Hematopoietic multipotent progenitor cell treated with erythropoietin and hydrocortisone succinate and interleukin-3 and kit ligand, for 8 days (in vitro differentiated cells): ENCODE results near the gene BTG1.

Experiments
- DNase-seq: peaks from one replicate; pipeline ENCODE4 v3.0.0-alpha.2; 2015

Gene BTG1

GRCh38 chr12:92130999-92131398 is 14.6 kb downstream of the BTG1 start:
- DNase-seq, result no peak

- DNase-seq, result no peak
Measured at GRCh38 chr12:92129609-92130008, 16.0 kb downstream of the BTG1 start.

- DNase-seq, result no peak
Measured at GRCh38 chr12:92128612-92129011, 17.0 kb downstream of the BTG1 start.

GRCh38 chr12:92124689-92125029 is 21.0 kb downstream of the BTG1 start:
- no peak for DNase-seq

GRCh38 chr12:92123780-92124688 is 21.6 kb downstream of the BTG1 start:
- DNase-seq, result no peak

GRCh38 chr12:92122941-92123779 is 22.5 kb downstream of the BTG1 start:
- no peak for DNase-seq

- no peak for DNase-seq
Measured at GRCh38 chr12:92121826-92122225, 23.8 kb downstream of the BTG1 start.

- DNase-seq, result no peak
Measured at GRCh38 chr12:92118826-92119536, 26.7 kb downstream of the BTG1 start.

- DNase-seq, result no peak
Measured at GRCh38 chr12:92114834-92115233, 30.8 kb downstream of the BTG1 start.

GRCh38 chr12:92111256-92111655 is 34.4 kb downstream of the BTG1 start:
- DNase-seq, result no peak

- no peak for DNase-seq
Measured at GRCh38 chr12:92110083-92110640, 35.5 kb downstream of the BTG1 start.

- no peak for DNase-seq
Measured at GRCh38 chr12:92109613-92110012, 36.0 kb downstream of the BTG1 start.

GRCh38 chr12:92108651-92109050 is 37.0 kb downstream of the BTG1 start:
- DNase-seq, result peak; percentile 7

- DNase-seq, result no peak
Measured at GRCh38 chr12:92107621-92108131, 38.0 kb downstream of the BTG1 start.

GRCh38 chr12:92107094-92107493 is 38.6 kb downstream of the BTG1 start:
- DNase-seq, result no peak

- no peak for DNase-seq
Measured at GRCh38 chr12:92105676-92106075, 40.0 kb downstream of the BTG1 start.

- DNase-seq, result no peak
Measured at GRCh38 chr12:92105110-92105509, 40.5 kb downstream of the BTG1 start.

- DNase-seq, result no peak
Measured at GRCh38 chr12:92102606-92103005, 43.0 kb downstream of the BTG1 start.

GRCh38 chr12:92098594-92099380 is 46.9 kb downstream of the BTG1 start:
- no peak for DNase-seq

GRCh38 chr12:92096346-92097136 is 49.1 kb downstream of the BTG1 start:
- DNase-seq, result no peak

GRCh38 chr12:92094751-92095161 is 50.9 kb downstream of the BTG1 start:
- no peak for DNase-seq
